GM12878 (cell line): ENCODE measurements around the gene CHST4. TPM values are rescaled to one million over a fixed set of nuclear protein-coding genes. Genes with fewer than 3 reads are reported as not detected.

Experiments
- ATAC-seq: fragments of 200-7000 bp; cut with Tn5 transposase; 3 replicates; pipeline ENCODE4 v1.9.1; 2020; ENCODE audit warnings: mild to moderate bottlenecking, moderate library complexity
- BruUV-seq: library from RNA; stranded (reverse); fragments of 400-500 nt; replicated peaks from 2 replicates; lab custom pipeline; 2021; lab: Mats Ljungman, UMichigan
- CTCF ChIA-PET: fragments of 300-600 bp; sonication (Branson Sonifier 250); formaldehyde crosslinking; extraction: SDS; loops from one replicate; lab custom pipeline; 2021; ENCODE audit warnings: inconsistent platforms; lab: Yijun Ruan, JAX
- POLR2A ChIA-PET: fragments of 350-600 bp; formaldehyde crosslinking; extraction: SDS; loops from one replicate; lab custom pipeline; 2021; ENCODE audit warnings: inconsistent platforms; lab: Charles Lee
- RAD21 ChIA-PET: fragments of 300-600 bp; sonication (Branson Sonifier 250); formaldehyde crosslinking; loops from one replicate; lab custom pipeline; 2023; ENCODE audit warnings: antibody characterized with exemption; ENCODE audit not compliant: unreplicated experiment; lab: Charles Lee
- SMC1A ChIA-PET: fragments of 300-600 bp; sonication (Branson Sonifier 250); formaldehyde crosslinking; loops from one replicate; lab custom pipeline; 2023; ENCODE audit not compliant: unreplicated experiment, uncharacterized antibody; lab: Charles Lee
- DNase-seq: peaks from one replicate; pipeline ENCODE4 v3.0.0-alpha.2; 2011; ENCODE audit warnings: low read depth, low spot score
- FAIRE-seq: peaks from 3 replicates; lab custom pipeline; 2011; peaks lifted over from hg19 to GRCh38; lab: Jason Lieb, UNC
- H2AFZ ChIP-seq: 2 replicates; pipeline ENCODE4 v1.6.0; 2011; ENCODE audit warnings: low read depth, low read length, control low read depth; ENCODE audit not compliant: control insufficient read depth
- H3K27ac ChIP-seq: 2 replicates; pipeline ENCODE4 v1.5.1; 2011; ENCODE audit warnings: control low read depth; ENCODE audit not compliant: control insufficient read depth, insufficient read depth
- H3K27me3 ChIP-seq, 2 experiments: replicated peaks in 1 of 2; 2 replicates each; pipeline versions ENCODE4 v1.6.0 to v1.6.1; 2011; ENCODE audit warnings: low read length in 1 of 2; ENCODE audit not compliant: control insufficient read depth in 2 of 2, insufficient read depth in 2 of 2
- H3K36me3 ChIP-seq, 2 experiments: 2 replicates each; pipeline ENCODE4 v1.5.1; 2011; ENCODE audit warnings: low read length in 1 of 2; ENCODE audit not compliant: control insufficient read depth in 2 of 2, insufficient read depth in 2 of 2
- H3K4me1 ChIP-seq: 2 replicates; pipeline ENCODE4 v1.6.1; 2011; ENCODE audit warnings: mild to moderate bottlenecking, low read length, moderate library complexity, mixed read lengths; ENCODE audit not compliant: control insufficient read depth, insufficient read depth
- H3K4me2 ChIP-seq: 2 replicates; pipeline ENCODE4 v1.6.0; 2011; ENCODE audit warnings: control low read depth; ENCODE audit not compliant: control insufficient read depth, insufficient read depth
- H3K4me3 ChIP-seq: fragments of 200-600 bp; sonication (generic); 2 replicates; pipeline ENCODE4 v1.5.1; 2016
- H3K79me2 ChIP-seq: 2 replicates; pipeline ENCODE4 v1.6.0; 2011; ENCODE audit warnings: low read length; ENCODE audit not compliant: control insufficient read depth, insufficient read depth
- H3K9ac ChIP-seq: 2 replicates; pipeline ENCODE4 v1.8.0; 2011; ENCODE audit warnings: low read length, control low read depth, mixed read lengths; ENCODE audit not compliant: control insufficient read depth, insufficient read depth
- H3K9me3 ChIP-seq: replicated peaks from 3 replicates; pipeline ENCODE4 v1.5.1; 2011; ENCODE audit warnings: mild to moderate bottlenecking, low read length; ENCODE audit not compliant: control insufficient read depth, insufficient read depth
- H4K20me1 ChIP-seq: 2 replicates; pipeline ENCODE4 v1.6.0; 2011; ENCODE audit not compliant: control insufficient read depth, insufficient read depth
- EZH2 ChIP-seq: IDR thresholded peaks from 2 replicates; pipeline ENCODE4 v1.6.1; 2012; ENCODE audit warnings: low read depth, mild to moderate bottlenecking, control low read depth, inconsistent platforms, low read length, borderline replicate concordance; ENCODE audit not compliant: control insufficient read depth
- HDGF ChIP-seq: fragments of 450-650 bp; IDR thresholded peaks from 2 replicates; pipeline ENCODE4 v1.6.1; 2016; ENCODE audit warnings: antibody characterized with exemption
- IKZF2 ChIP-seq, 2 experiments: fragments of 450-650 bp; IDR thresholded peaks; 2 replicates each; pipeline ENCODE4 v1.6.1; 2017; ENCODE audit warnings: mild to moderate bottlenecking in 2 of 2, moderate library complexity in 2 of 2
- KLF5 ChIP-seq: fragments of 450-650 bp; IDR thresholded peaks from 2 replicates; pipeline ENCODE4 v1.6.1; 2014; ENCODE audit warnings: mild to moderate bottlenecking; ENCODE audit not compliant: partially characterized antibody
- PAX8 ChIP-seq: fragments of 450-650 bp; IDR thresholded peaks from 2 replicates; pipeline ENCODE4 v1.6.1; 2017; ENCODE audit warnings: mild to moderate bottlenecking, moderate library complexity
- SP1 ChIP-seq: IDR thresholded peaks from one replicate; pipeline ENCODE4 v1.6.1; 2011; ENCODE audit warnings: low read depth, low read length
- SRF ChIP-seq, 2 experiments: IDR thresholded peaks; 2 replicates each; pipeline ENCODE4 v1.6.1; 2011; ENCODE audit warnings: low read depth in 2 of 2, low read length in 2 of 2, mild to moderate bottlenecking in 1 of 2, moderate library complexity in 1 of 2
- TBL1XR1 ChIP-seq: IDR thresholded peaks from 2 replicates; pipeline ENCODE4 v1.6.1; 2012; ENCODE audit warnings: low read depth, low read length, improper control_type of control experiment
- ZNF207 ChIP-seq: fragments of 450-650 bp; IDR thresholded peaks from 2 replicates; pipeline ENCODE4 v1.6.1; 2014; ENCODE audit warnings: antibody characterized with exemption, mild to moderate bottlenecking, borderline replicate concordance
- ZNF217 ChIP-seq: fragments of 450-650 bp; IDR thresholded peaks from 2 replicates; pipeline ENCODE4 v1.6.1; 2017; ENCODE audit warnings: antibody characterized with exemption, mild to moderate bottlenecking
- ZNF24 ChIP-seq: fragments of 450-650 bp; IDR thresholded peaks from 2 replicates; pipeline ENCODE4 v1.6.1; 2017; ENCODE audit warnings: antibody characterized with exemption, mild to moderate bottlenecking
- ZNF622 ChIP-seq: fragments of 450-650 bp; IDR thresholded peaks from 2 replicates; pipeline ENCODE4 v1.6.1; 2017; ENCODE audit warnings: mild to moderate bottlenecking, inconsistent platforms
- WGBS: methylation state at CpG from one replicate; pipeline ENCODE4 v1.1.6; 2016; ENCODE audit warnings: low lambda C conversion rate; ENCODE audit not compliant: insufficient replicate concordance, insufficient coverage; ENCODE audit errors: missing lambda C conversion rate; 5-methylcytosine and 5-hydroxymethylcytosine counted together
- in situ Hi-C: fragments of 300-500 bp; cut with MboI; formaldehyde crosslinking; loops from 9 replicates; pipeline ENCODE4 v1.14.3; 2018; ENCODE audit warnings: mixed read lengths
- intact Hi-C: fragments of 100-400 bp; cut with micrococcal nuclease; formaldehyde crosslinking; loops from one replicate; pipeline ENCODE4 v1.14.2; 2022; ENCODE audit not compliant: unreplicated experiment
- polyA plus RNA-seq, 11 experiments: library from polyadenylated mRNA; depleted of rRNA in 4 of 11; unstranded in 6 of 11; stranded (reverse) in 5 of 11; fragments of >200 nt; fragmentation: Nextera tagmentation in 4 of 11; fragmentation: Illumina TruSeq in 1 of 11; extraction: Ambion mirVana in 4 of 11; extraction: Trizol in 1 of 11; gene quantifications; 1 replicate in 1 of 11; 2 replicates in 10 of 11; pipeline versions ENCODE4 v1.2.1 to v1.2.3, GENCODE V29; 2011 to 2016; ENCODE audit warnings: inconsistent platforms in 2 of 11, missing spikeins in 2 of 11, low read depth in 1 of 11
- total RNA-seq, 4 experiments: library from RNA; depleted of rRNA in 3 of 4; stranded (reverse); fragments of >200 nt in 3 of 4; fragmentation: Illumina TruSeq in 1 of 4; extraction: Trizol in 1 of 4; gene quantifications; 2 replicates each; pipeline versions ENCODE4 v1.2.1 to v1.2.3, GENCODE V29; 2013 to 2021
- TF ChIP-seq, protein P1 (sequence below): IDR thresholded peaks from 2 replicates; pipeline ENCODE4 v1.6.1; 2012; ENCODE audit warnings: low read depth, low read length, improper control_type of control experiment
- TF ChIP-seq, protein P2 (sequence below): fragments of 150-350 bp; IDR thresholded peaks from 2 replicates; pipeline ENCODE4 v1.6.1; 2014; ENCODE audit warnings: mild to moderate bottlenecking, low read depth, low read length
- TF ChIP-seq, protein P3 (sequence below): IDR thresholded peaks from 2 replicates; pipeline ENCODE4 v1.6.1; 2012; ENCODE audit warnings: low read depth, low read length, improper control_type of control experiment
- TF ChIP-seq, protein P4 (sequence below): fragments of 450-650 bp; IDR thresholded peaks from 2 replicates; pipeline ENCODE4 v1.6.1; 2014; ENCODE audit warnings: mild to moderate bottlenecking
- TF ChIP-seq, protein P5 (sequence below): IDR thresholded peaks from 2 replicates; pipeline ENCODE4 v1.6.1; 2011; ENCODE audit warnings: low read depth, low read length, improper control_type of control experiment, borderline replicate concordance
- TF ChIP-seq, protein P6 (sequence below): fragments of 450-650 bp; IDR thresholded peaks from 2 replicates; pipeline ENCODE4 v1.6.1; 2017; ENCODE audit warnings: low read depth, mild to moderate bottlenecking, moderate library complexity

CHST4 gene
- total and polyA plus RNA-seq, 10 of the 15 experiments (the other 5 are each of a cell fraction or from before 2014, with no cell fraction given), result 0.10 to 1.7 (median 0.79) TPM

DNA sequence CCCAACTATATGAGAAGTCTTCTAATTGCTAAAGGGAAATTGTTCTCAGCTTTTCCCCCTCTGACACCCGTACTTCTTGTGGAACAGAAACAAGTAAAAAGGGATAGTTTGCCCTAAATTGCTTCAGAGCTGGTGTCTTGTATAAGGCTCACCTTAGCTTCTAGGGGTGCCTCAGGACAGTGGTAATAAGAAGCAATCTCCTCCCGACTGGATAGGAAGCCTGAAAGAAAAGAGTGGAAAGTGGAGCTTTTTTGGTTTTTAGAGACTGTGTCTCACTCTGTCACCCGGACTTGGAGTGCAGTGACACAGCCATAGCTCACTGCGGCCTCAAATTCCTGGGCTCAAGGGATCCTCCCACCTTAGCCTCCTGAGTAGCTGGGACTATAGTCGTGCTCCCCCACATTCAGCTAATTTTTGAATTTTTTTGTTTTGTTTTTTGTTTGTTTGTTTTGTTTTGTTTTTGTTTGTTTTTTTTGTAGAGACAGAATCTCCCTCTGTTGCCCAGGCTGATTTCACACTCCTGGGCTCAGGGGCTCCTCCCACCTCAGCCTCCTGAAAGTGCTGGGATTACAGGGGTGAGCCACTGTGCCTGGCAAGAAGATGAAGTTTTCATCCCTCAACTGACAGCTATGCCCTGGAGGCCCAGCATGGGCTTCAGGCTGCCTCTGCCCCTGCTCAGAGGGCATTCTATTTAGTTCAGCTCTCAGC, 47.3 kb downstream of the CHST4 start:
- no peaks in the 10 kb centered on the region for H3K9me3 ChIP-seq
- ATAC-seq (no peak), FAIRE-seq (no peak), DNase-seq (no peak)
- no peak overlapping the region for H3K27ac ChIP-seq
- ChIA-PET CTCF (interaction anchor here (0.7 to 12.8 kb wide), 6 partner anchors 9 to 388 kb away, joined by 3 to 312 read pairs (median 4); no protein-coding TSS in a partner anchor), POLR2A (no interaction called here), SMC1A (interaction anchor here (0.7 to 2.7 kb wide), 7 partner anchors 9 to 38 kb away, joined by 3 to 17 read pairs (median 4); no protein-coding TSS in a partner anchor), RAD21 (interaction anchor here (1.5 to 2.3 kb wide), 2 partner anchors 8 to 38 kb away, joined by 6 to 7 read pairs; no protein-coding TSS in a partner anchor)
- no peak overlapping the region for H3K4me3 ChIP-seq
- BruUV-seq, result no TSS peak
- no peak overlapping the region for H2AFZ ChIP-seq
- H3K4me2 ChIP-seq, result no peak overlapping the region
- H3K4me1 ChIP-seq, result no peaks in the 10 kb centered on the region
- H4K20me1 ChIP-seq, result no peaks in the 10 kb centered on the region
- intact Hi-C loops, result no loop called here
- no peaks in the 10 kb centered on the region for H3K79me2 ChIP-seq
- no peaks in the 10 kb centered on the region for H3K27me3 ChIP-seq
- H3K36me3 ChIP-seq, result no peaks in the 10 kb centered on the region
- H3K9ac ChIP-seq, result no peak overlapping the region
- in situ Hi-C loops, result no loop called here
- WGBS, result 73% methylated on average over 5 of the region's 5 CpGs
- TF ChIP-seq TBL1XR1, result no peak
- TF ChIP-seq ZNF24, result no peak
- TF ChIP-seq IKZF2 (IDR thresholded peaks at IDR 0.05), result no peak
- no peak for TF ChIP-seq ZNF207
- TF ChIP-seq, protein P1, sequence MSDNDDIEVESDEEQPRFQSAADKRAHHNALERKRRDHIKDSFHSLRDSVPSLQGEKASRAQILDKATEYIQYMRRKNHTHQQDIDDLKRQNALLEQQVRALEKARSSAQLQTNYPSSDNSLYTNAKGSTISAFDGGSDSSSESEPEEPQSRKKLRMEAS, result no peak
- TF ChIP-seq SP1, result no peak
- TF ChIP-seq HDGF, result no peak
- no peak for TF ChIP-seq KLF5
- no peak for TF ChIP-seq ZNF217
- no peak for TF ChIP-seq PAX8
- TF ChIP-seq, protein P2, sequence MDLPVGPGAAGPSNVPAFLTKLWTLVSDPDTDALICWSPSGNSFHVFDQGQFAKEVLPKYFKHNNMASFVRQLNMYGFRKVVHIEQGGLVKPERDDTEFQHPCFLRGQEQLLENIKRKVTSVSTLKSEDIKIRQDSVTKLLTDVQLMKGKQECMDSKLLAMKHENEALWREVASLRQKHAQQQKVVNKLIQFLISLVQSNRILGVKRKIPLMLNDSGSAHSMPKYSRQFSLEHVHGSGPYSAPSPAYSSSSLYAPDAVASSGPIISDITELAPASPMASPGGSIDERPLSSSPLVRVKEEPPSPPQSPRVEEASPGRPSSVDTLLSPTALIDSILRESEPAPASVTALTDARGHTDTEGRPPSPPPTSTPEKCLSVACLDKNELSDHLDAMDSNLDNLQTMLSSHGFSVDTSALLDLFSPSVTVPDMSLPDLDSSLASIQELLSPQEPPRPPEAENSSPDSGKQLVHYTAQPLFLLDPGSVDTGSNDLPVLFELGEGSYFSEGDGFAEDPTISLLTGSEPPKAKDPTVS, result no peak
- TF ChIP-seq, protein P3, sequence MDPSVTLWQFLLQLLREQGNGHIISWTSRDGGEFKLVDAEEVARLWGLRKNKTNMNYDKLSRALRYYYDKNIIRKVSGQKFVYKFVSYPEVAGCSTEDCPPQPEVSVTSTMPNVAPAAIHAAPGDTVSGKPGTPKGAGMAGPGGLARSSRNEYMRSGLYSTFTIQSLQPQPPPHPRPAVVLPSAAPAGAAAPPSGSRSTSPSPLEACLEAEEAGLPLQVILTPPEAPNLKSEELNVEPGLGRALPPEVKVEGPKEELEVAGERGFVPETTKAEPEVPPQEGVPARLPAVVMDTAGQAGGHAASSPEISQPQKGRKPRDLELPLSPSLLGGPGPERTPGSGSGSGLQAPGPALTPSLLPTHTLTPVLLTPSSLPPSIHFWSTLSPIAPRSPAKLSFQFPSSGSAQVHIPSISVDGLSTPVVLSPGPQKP, result no peak
- TF ChIP-seq SRF (IDR thresholded peaks at IDR 0.05; ENCODE audit: low read depth in 2 of 2, low read length in 2 of 2), result no peak
- TF ChIP-seq, protein P4, sequence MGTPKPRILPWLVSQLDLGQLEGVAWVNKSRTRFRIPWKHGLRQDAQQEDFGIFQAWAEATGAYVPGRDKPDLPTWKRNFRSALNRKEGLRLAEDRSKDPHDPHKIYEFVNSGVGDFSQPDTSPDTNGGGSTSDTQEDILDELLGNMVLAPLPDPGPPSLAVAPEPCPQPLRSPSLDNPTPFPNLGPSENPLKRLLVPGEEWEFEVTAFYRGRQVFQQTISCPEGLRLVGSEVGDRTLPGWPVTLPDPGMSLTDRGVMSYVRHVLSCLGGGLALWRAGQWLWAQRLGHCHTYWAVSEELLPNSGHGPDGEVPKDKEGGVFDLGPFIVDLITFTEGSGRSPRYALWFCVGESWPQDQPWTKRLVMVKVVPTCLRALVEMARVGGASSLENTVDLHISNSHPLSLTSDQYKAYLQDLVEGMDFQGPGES, result no peak
- no peak for TF ChIP-seq ZNF622
- TF ChIP-seq, protein P5, sequence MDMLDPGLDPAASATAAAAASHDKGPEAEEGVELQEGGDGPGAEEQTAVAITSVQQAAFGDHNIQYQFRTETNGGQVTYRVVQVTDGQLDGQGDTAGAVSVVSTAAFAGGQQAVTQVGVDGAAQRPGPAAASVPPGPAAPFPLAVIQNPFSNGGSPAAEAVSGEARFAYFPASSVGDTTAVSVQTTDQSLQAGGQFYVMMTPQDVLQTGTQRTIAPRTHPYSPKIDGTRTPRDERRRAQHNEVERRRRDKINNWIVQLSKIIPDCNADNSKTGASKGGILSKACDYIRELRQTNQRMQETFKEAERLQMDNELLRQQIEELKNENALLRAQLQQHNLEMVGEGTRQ, result no peak
- TF ChIP-seq, protein P6, sequence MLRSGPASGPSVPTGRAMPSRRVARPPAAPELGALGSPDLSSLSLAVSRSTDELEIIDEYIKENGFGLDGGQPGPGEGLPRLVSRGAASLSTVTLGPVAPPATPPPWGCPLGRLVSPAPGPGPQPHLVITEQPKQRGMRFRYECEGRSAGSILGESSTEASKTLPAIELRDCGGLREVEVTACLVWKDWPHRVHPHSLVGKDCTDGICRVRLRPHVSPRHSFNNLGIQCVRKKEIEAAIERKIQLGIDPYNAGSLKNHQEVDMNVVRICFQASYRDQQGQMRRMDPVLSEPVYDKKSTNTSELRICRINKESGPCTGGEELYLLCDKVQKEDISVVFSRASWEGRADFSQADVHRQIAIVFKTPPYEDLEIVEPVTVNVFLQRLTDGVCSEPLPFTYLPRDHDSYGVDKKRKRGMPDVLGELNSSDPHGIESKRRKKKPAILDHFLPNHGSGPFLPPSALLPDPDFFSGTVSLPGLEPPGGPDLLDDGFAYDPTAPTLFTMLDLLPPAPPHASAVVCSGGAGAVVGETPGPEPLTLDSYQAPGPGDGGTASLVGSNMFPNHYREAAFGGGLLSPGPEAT, result no peak
- TF ChIP-seq EZH2, result no peak
